NCI-H345 treated with DMSO at 0.1 percent for 48 hours (cell line): ENCODE results near the gene BICDL1.

Experiments used
- DNase-seq: peaks from one replicate; lab custom pipeline; 2025; ENCODE audit not compliant: unreplicated experiment; lab: John Stamatoyannopoulos, UW

The BICDL1 gene

DNA sequence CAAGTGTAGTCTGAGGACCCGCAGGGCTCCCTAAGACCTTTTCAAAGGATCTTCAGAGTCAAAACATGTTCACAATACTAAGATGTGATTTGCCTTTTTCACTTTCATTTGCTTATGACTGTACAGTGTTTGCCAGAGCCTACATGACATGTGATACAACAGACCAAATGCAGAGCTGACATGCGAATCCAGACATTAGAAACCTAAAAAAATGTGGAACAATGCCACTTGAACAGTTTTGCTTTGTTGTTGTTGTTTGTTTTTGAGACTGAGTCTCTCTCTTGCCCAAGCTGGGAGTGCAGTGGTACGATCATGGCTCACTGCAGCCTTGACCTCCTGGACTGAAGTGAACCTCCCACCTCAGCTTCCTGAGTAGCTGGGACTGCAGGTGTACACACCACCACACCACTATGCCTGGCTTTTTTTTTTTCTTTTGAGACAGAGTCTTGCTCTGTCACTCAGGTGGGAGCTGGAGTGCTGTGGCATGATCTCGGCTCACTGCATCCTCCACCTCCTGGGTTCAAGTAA is 132.8 kb downstream of the BICDL1 start:
- DNase-seq = no peak

DNA sequence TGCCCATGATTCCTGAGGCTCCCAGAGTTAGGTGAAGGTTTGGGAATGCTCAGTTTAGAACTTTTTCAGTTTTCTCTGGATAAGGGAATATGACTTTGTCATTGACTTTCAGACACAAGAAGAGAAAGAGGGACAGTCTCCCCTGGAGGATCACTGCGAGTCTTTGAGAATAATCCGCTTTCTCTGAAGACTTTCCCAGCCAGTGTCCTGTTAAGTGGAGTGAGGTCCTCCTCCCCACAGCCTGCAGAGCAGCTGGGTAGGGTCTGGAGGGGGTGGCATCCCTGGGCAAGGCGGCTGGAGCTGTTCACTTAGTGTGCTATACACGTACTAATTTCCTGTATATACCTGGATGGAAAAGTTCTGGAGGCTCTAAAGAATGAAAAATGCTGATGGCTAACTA is 136.0 kb downstream of the BICDL1 start:
- no peak for DNase-seq

DNA sequence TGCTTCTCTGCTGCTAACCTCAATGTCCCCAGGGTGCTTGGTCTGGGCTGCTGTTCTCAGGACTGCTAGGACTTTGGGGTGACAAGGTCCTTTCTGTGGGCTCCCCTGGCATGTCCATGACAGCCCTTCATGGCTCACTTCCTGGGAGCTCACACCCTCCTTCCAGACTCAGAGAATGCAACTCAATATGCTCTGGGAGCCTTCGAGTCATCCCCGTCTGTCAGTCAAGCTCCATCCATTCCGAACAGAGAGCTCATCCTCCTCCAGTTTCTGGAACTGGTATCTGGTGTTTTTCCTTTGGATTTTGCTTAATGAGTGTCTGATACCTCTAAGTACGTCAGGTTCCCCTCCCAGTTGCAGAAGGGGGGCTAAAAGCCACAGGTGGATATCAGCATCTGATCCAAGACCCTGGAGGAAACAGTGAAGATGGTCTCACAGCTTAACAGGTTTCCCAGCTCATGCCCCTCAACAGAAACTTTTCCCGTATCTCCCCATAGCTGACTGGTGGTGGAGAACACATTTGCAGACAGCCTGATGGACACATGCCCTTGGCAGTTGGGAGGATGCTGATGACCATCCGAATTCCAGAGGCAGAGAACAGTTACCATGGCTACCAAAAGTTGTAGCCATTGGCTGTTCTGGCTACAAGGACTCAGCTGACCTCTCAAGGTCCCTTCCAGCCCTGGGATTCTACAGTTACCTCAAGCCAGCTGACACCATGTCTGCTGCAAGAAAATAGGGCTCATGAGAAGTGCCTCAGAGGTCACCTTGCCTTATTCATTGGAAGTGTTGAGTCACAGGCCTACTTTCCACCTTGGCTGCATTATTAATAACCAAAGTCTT is 137.0 kb downstream of the BICDL1 start:
- no peak for DNase-seq

DNA sequence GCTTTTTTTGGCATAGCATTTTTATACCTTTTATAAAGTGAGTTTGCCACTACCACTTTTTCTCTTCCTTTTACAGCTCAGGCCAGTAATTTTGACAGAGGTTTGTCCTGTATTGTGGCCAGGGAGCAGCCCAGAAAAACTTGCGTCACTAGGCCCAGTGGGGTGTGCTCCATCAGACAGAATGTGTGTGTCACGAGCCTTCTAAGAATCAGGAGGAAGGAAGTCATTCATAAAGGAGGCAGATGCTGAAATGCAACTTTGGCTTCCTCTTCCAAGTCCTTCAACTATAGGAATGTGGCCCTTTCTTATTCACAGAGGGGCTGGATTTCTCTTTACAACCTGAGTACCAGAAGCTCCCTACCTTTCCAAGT is 137.6 kb downstream of the BICDL1 start:
- no peak for DNase-seq

DNA sequence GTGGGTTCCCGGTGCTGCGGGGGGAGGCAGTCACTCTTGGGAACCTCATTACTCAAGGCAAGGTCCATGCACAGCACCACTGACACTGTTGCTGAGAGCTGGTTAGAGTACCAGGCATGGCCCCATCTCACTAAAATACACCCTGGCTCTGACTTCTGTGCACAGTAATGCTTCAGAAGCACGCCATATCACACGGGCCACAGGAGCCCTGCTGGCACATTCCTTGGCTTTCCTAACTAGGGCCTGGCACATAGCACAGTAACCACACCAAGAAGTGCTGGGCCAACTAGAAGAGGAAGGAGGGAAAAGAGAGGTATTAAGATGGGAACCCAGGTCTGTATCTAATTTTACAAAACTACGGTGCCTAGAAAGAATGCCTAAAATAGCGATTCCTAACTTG is 141.0 kb downstream of the BICDL1 start:
- no peak for DNase-seq

DNA sequence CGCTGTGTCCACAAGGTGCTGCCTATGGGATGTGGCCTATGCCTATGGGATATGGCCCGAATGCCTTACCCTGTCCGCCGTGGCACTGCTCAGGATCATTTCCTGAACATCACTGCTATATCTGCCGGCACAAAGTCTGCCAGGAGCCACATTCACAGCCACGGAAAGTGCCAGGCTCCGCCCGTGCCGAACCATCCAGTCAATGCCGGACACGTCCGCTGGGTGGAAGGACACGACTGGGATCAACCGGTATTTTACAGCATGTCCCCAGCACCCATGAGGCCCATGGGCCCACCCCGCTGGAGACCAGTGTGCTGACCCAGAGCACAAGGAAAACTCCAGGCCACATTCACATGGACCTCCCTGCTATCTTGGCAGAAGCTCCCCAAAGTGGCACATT is 142.1 kb downstream of the BICDL1 start:
- DNase-seq = no peak

DNA sequence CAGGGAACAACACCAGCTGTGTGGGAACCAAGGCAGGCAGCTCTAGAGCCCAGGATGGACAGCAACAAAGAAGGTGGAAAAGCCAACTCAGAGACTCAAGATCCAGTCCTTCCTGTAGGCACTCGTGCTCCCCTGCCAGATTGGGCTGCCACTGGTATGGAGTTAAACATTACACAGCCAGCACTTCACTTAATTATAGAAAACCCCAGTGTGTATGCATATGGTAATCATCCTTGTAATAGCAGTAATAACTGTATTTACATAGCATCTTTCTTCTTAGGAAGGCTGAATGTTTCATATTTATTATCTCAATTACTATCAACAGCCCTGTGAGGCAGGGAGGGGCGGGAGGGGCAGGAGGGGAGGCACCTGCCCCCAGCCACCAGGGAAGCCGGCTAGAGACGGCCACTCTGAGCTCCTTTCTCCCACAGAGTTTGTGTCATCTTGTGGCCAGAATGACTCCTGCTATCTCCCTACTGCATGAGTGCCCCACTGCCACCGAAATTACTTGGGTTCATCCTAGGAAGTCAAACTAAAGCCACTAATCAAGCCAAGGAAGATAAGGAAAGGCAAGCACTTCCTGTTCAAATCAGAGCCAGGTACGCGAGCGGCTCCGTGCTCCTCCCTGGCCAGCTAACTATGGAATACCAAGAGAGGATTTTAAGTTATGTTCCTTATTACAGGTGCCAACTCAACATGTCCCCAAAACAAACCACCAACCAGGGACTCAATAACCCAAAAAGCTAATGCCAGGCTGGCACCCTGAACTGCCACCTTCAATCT is 143.2 kb downstream of the BICDL1 start:
- no peak for DNase-seq

DNA sequence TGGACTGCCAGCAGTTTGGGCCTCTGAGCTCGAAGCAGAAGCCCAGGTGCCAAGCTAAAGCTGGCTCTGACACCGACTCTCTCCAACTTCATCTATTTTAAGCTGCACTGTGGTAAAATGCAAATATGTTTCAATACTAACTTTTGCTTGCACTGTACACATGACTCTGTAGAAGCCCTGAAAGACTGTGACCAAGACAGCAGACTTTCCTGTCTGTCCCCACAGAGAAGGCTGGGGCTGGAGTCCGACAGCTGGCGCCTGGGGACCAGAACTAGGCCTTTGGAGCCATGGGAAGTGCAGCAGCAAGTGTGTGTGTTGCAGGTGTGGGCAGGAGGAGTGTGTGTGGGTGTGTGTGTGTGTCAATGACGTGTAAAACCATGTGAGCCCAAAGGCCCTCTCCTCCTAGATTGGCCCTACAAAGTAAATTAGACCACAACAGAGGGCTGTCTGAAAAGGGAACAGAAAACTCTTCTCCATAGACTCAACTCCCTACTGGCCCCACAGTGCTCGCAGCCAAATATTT is 143.9 kb downstream of the BICDL1 start:
- no peak for DNase-seq

DNA sequence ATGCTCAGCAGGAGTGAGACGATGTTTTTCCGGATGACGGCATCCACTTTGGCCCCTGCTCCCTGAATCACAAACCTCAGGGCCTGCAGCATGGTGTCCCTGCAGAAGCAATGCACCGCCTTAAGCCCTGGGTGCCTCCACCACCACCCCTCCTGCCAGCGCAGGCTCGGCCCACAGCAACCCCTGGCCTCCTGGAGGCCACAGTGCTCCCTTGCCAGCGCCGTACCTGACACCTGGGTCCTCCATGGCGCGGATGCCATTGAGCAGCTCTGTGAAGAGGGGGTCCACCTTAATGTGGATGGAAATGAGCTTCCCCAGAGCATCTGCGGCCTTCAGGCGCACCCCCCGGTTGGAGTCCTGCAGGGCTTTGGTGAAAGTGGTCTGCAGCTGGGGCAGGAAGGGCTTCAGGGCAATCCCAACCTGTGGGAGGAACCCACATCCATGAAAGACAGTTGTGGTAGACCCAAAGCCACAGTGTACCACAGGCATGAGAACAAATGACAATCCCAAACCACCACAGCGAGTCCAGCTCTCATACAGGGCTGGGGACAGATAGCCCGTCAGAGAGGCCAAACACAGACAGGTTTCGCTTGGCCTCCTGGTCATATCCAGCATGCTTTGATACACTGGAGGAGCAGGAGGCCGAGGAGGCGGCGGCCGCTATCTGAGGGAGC is 145.4 kb downstream of the BICDL1 start:
- no peak for DNase-seq

DNA sequence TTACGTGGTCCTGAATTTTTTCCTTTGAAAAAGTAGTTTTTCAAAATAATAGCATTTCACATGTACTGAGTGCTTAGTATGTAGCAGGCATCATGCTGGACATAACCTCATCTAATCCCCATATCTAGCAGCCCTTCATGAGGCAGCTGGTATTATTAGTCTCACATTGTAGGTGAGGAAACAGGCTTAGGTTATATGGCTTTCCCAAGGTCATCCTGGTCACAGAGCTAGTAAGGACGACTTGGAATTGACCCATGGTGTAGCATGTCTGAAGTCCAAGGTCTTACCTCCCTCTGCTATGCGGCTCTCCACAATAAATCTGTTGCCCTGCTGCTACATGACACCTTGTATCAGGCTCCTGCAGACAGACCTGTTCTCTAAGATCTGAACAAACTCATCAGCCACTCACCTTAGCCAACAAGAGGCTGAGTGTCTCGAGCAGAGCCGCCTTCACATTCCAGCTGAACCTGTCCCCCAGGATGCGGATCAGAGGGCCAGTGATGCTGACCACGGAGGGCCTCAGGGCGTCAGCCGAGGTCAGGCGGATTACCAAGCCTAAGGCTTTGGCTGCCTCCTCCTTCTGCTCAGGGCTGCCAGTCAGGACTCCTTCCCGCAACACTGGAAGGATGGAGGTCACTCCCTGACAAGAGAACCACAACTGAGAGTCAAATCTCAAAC is 147.2 kb downstream of the BICDL1 start:
- no peak for DNase-seq

DNA sequence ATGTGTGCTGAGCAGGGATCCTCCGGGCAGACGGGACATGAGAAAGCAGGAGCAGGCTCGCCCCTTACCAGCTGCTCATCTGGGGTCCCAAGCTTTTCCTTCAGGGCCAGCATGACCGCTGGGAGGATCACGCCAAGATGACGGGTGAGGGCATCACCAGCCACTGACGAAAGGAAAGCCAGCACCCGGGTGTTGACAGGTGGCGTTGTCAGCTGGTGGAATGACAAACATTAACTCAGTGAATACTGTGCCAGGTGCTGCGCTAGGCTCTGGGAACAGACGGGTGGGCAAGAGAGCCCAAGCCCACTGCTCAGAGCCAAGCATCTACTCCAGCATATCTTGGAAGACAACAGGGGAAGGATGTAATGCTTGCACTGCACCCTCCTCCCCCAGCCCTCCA is 148.8 kb downstream of the BICDL1 start:
- no peak for DNase-seq

DNA sequence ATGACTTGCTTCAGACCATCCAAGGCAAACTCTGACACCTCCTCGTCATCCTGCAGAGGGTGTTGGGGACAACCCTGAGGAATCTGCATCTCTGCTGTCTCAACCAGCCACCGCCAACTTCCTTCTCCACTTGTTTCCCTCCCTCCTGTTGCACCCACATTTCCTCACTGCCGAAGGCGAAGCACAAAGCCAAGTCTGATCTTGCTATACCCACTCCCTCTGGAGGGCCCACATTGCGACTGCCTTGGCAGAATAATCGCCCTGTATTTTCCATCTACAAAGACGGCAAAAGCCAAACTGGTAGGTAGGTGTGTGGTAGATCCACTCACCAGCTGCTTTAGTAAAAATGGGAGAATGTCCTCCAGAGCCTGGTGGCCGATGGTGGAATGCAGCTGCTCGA is 149.3 kb downstream of the BICDL1 start:
- no peak for DNase-seq

DNA sequence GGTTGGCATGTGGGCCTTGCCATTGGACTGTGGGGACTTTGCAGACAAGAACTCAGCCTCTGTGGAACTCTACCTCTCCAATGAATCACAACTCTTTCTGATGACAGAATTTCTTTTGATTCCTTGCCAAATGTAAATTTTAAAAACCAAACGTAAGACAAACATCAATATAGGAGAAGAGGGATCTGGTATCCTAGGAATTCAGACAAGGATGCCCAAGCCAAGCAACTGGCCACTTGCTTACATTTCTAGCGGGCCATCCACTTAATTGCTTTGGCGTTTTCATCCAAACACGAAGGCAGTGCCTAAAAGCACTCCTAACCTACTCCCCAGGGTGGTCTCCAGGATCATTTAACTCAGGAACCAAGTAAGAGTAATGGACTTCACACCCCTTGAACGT is 150.9 kb downstream of the BICDL1 start:
- no peak for DNase-seq

DNA sequence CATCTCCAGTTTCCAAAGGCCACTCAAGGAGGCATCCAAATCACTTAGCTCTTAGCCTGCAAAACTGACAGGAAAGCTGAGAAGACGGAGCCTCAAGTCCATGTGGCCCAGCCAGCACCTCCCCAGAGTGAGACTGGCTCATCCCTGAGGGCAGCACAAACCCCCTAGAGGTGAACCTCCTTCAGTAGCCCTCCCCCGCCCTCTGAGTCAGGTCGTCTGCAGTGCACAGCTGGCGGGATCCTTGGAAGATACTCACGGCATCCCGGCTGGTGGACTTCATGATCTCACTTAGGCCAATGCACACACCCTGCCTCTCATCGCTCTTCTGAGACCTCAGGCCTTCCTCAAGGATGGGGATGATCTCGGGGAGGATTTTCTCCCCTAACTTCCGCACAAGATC is 151.6 kb downstream of the BICDL1 start:
- DNase-seq = no peak

DNA sequence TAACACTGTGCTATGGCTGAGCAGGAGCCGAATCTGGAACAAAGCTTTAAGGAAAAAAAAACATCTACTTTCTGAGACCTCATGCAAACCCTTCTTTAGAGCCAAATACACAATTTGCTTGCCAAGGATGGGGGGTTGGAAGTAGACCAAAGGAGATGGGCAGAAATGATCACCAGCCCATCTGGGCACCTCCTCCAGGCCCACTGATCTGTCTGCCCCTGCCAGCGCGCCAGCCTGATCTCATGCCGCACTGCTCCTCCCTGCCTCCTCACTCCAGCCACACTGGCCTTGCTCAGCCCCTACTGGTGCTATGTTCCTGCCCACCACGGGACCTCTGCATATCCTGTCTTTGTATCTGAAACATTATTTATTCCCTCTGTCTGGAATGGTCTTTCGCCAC is 152.3 kb downstream of the BICDL1 start:
- no peak for DNase-seq

DNA sequence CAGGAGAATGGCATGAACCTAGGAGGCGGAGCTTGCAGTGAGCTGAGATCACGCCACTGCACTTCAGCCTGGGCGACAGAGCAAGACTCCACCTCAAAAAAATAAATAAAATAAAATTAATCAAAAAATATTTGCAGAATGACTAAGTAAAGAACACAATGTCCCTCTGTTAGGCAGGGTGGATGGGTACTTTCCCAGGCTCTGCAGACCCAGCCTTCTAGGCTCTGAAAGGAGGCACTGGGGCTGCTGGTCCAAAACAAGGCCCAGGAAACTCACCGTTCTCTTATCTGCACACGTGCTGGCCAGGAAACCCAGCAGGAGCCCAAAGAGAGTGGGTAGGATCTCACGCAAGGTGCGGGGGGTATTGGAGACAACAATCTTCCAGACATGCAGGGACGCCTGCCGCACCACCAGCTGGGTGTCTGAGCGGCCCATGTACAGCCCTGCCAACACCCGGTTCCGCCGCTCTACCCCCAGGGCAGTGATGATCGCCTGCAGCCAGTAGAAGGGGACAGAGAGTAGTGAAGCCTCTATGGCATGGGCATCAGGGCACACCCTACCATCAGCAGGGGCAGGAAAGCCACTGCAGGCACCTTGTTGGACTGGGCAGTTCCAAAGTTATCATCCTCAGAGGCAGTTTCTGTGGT is 153.3 kb downstream of the BICDL1 start:
- no peak for DNase-seq
